HPDE6-E6E7 (cell line): ENCODE results near the gene CEP72.
A peak's percentile ranks its signal among the peaks of the same experiment; 100 is the strongest.
"Not testable (repeated sequence)": the region's sequence is repeated elsewhere in the genome, so short reads cannot be mapped to it uniquely, and the experiment has no call there.

Source experiments
- DNase-seq: peaks from one replicate; pipeline ENCODE4 v3.0.0; 2011; ENCODE audit warnings: missing footprints; ENCODE audit errors: extremely low spot score

CEP72 gene

DNA sequence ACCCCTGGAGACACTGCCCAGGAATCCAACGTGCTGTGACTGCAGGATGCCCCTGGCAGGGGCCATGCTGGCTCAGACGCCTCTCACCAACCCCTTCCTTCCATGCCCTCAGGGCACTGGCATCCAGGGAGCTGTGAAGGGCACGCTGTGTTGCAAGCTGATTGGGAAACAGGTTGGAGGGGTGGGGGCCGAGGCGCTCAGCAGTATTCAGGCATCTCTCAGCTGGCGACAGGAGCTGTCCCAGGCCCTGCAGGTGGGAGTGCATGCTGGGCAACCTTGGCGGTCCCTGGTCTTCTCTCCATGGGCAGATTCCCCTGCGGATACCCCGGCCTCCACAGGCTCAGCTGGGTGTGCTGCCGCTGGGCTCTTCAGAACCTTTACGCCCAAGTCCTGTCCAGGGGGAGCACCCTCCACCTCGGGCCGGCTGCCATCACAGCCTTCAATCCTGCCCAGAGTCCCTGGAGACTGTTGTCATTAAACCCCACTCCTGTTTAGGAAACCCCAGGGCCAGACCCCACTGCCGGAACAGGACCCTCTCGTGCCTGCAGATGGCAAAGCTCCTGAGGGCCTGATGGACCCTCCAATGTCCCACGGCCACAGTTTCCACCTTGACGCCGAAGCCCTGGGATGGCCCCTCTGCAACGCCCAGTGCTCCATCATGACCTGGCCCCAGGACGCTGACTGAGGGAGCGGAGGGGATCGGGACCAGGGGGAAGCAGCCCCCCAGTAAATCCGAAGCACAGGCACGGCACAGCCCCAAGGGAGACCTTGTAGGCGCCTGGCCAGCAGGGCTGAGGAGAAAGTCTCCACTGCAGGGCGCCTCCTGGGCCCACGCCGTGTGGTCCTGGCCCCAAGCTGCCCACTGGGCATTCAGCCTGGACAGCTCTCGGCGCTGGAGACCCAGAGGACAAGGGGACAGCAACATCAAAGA, 71.7 kb downstream of the CEP72 start:
- no peak for DNase-seq

DNA sequence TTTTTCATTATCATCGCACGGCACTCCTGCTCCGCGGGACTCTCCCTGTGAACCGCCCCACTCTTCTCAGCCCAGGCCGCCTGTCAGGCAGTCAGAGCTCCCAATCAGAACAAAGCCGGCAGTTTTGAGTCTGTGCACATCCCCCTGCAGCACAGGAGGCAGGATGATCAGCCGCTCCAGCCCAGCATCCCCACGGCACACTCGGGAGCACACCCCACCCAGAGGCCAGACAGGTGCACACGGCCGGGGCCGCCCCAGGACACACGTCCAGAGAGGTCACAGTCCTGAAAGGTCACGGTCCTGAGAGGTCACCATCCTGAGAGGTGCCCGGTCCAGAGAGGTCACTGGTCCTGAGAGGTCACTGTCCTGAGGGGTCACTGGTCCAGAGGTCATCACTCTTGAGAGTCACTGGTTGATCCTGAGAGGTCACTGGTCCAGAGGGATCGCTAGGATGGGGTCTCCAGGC, 72.6 kb downstream of the CEP72 start:
- no peak for DNase-seq

- DNase-seq: no peak
Measured at GRCh38 chr5:685262-686171, 73.4 kb downstream of the CEP72 start.

DNA sequence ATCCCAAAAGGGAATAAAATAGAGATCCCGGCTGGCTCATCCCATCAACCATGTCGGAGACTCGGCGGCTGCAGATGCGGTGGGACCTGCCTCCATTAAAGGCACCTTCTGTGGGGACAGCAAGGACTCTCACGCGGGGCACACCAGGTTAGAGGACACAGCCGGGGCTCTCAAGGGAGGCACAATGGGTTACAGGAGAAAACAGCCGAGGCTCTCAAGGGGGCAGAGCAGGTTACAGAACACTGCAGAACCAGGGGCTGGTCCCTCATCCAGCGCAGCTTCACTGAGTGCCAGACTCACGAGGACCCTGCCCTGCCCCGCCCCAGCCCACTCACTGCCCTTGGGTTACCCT, 74.0 kb downstream of the CEP72 start:
- not testable (repeated sequence) for DNase-seq

DNA sequence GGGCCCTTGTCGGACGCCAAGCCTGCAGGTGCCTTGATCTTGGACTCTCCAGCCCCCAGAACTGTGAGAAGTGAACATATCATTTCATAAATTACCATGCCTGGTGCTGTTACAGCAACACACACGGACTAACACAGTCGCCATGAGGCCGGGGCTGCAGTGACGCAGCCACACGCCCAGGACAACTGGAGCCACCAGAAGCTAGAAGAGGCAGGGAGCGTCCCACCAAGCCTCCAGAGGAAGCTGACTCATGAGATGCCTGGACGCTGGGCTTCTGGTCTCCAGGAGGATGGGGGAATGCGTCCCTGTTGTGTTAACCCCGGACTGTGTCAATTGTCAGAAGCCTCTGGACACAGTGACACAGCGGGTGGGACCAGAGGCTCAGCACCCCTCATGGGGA, 74.8 kb downstream of the CEP72 start:
- not testable (repeated sequence) for DNase-seq

GRCh38 chr5:688348-689010, 76.3 kb downstream of the CEP72 start:
- DNase-seq: not testable (repeated sequence)

DNA sequence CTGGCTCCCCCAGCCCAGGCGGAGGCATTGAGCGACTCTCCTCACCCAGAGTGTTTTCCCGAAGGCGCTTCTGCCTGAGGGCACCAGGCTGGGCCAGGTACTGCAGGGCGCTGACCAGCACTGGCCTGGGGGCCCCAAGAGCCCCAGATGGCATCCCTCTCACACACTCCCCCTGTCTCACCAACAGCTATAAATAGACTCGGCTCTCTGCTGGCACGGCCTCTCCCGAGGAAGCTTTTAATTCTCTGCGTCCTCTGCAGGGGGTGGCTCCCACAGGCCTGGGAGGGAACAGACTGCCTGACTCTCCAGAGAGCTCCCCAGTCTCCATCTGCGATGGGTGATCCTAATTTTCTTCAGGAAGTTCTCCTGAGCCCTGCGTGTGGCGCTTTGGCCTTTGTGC, 78.2 kb downstream of the CEP72 start:
- DNase-seq: not testable (repeated sequence)

DNA sequence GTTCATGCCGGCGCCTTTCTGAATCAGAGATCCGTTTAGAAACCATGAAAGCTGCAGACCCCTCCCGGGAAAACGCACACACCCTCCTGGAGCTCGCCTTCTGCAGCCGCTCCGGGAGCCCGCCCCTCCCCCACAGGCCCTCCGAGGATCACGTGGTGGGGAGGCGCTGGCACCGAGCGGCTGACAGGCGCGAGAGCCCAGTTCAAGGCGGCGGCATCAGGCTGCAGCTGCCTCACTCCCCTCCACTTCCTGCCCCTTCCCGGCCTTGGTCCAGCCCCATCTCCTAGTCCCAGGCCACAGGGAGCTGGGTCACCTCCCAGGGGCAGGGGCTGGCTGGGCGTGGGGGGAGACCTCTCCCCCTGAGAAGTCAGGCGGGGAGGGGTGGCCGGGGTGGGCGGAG, 78.9 kb downstream of the CEP72 start:
- not testable (repeated sequence) for DNase-seq

DNA sequence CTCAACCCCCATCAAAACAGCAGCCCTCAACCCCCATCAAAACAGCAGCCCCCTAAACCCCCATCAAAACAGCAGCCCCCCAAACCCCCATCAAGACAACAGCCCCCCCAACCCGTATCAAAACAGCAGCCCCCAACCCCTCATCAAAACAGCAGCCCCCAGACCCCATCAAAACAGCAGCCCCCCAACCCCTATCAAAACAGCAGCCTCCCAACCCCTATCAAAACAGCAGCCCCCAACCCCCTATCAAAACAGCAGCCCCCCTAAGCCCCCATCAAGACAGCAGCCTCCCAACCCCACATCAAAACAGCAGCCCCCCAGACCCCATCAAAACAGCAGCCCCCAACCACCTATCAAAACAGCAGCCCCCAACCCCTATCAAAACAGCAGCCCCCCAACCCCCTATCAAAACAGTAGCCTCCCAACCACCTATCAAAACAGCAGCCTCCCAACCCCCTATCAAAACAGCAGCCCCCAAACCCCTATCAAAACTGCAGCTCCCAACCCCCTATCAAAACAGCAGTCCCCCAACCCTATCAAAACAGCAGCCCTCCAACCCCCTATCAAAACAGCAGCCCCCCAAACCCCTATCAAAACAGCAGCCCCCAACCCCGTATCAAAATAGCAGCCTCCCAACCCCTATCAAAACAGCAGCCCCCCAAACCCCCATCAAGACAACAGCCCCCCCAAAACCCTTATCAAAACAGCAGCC, 79.8 kb downstream of the CEP72 start:
- DNase-seq: no peak

DNA sequence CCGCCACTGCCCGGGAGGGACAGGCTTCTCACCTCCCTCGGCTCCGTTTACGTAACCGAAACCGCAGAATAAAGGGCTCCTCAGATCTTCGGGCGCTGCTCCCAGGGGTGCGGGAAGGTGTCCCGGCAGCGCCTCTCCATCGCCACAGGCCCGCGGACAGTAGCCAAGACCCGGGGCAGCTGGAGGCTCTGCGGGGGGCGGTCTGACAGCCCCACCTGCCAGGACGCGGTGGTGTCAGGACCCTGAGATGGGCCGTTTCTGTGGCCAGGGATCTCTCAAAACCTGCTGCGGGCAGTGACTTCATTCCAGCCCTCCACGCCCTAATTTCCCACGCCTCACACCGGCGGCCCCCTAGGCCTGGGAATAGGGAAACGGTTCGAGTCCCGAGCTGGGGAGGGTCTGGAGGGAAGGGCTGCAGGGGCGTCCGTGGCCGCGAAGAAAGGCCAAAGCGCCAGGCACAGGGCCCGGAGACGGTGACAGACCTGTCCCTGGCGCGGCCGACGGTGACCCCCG, 80.4 kb downstream of the CEP72 start:
- DNase-seq: not testable (repeated sequence)

GRCh38 chr5:693271-694041, 81.3 kb downstream of the CEP72 start, which contains the start of gene TPPP:
Gene TPPP (minus strand): TSS chr5:693352. CDS start chr5:678060, 15,292 bp downstream.
- DNase-seq: peak; percentile 74

GRCh38 chr5:694042-694431, 81.9 kb downstream of the CEP72 start:
- not testable (repeated sequence) for DNase-seq

- DNase-seq: not testable (repeated sequence)
Measured at GRCh38 chr5:695475-695874, 83.3 kb downstream of the CEP72 start.

- not testable (repeated sequence) for DNase-seq
Measured at GRCh38 chr5:696191-696590, 84.1 kb downstream of the CEP72 start.

GRCh38 chr5:696753-697702, 84.9 kb downstream of the CEP72 start:
- DNase-seq: not testable (repeated sequence)
